Progenitor cell of endocrine pancreas (in vitro differentiated cells): ENCODE data around the gene PPP5C. TPM values are rescaled to one million over a fixed set of nuclear protein-coding genes. Genes with fewer than 3 reads are reported as not detected.

Experiments used
- DNase-seq: peaks from one replicate; pipeline ENCODE4 v3.0.0; 2021; ENCODE audit warnings: low spot score; ENCODE audit not compliant: unreplicated experiment
- H3K27ac Mint-ChIP-seq: 2 replicates; pipeline ENCODE4 v1.8.0; 2021; ENCODE audit warnings: mild to moderate bottlenecking, moderate library complexity, mixed read lengths
- H3K27me3 Mint-ChIP-seq: 2 replicates; pipeline ENCODE4 v1.8.0; 2021; ENCODE audit warnings: mixed read lengths
- H3K36me3 Mint-ChIP-seq: 2 replicates; pipeline ENCODE4 v1.8.0; 2022; ENCODE audit warnings: mixed read lengths; ENCODE audit not compliant: insufficient read depth
- H3K4me1 Mint-ChIP-seq: 2 replicates; pipeline ENCODE4 v1.8.0; 2021; ENCODE audit warnings: low read depth, mixed read lengths
- H3K4me3 Mint-ChIP-seq: 2 replicates; pipeline ENCODE4 v1.8.0; 2021; ENCODE audit warnings: low read depth, mild to moderate bottlenecking, moderate library complexity, mixed read lengths
- H3K9me3 Mint-ChIP-seq: 2 replicates; pipeline ENCODE4 v1.8.0; 2021; ENCODE audit warnings: low read depth, mixed read lengths
- total RNA-seq: library from RNA; stranded (reverse); gene quantifications from 2 replicates; pipeline ENCODE4 v1.2.1, GENCODE V29; 2021
- TF ChIP-seq, protein P1 (sequence below): fragments of 200-600 bp; sonication (generic); IDR thresholded peaks from one replicate; pipeline ENCODE4 v1.5.0; 2021; ENCODE audit warnings: antibody characterized with exemption, mild to moderate bottlenecking; ENCODE audit not compliant: unreplicated experiment

Gene PPP5C
- total RNA-seq, 1 donor from 2014 or later, result 97.8 TPM

DNA sequence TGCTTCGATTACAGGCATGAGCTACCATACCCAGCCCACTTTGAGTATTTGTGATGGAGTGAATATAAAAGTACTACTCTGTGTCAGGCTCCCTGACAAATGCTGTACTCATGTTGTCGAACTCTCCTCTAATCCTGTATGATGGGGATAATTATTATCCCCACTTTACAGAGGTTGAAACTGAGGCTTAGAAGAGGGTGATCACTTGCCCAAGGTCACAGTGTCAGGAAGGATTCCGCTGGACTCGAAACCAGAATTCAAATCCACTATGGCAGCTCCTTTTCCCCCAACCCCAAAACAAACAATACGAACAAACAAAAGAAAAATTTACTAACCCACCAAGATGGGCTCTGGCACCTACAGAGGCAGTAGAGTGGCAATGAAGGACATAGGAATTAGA, 1.7 kb upstream of the PPP5C start:
- TF ChIP-seq, protein P1, sequence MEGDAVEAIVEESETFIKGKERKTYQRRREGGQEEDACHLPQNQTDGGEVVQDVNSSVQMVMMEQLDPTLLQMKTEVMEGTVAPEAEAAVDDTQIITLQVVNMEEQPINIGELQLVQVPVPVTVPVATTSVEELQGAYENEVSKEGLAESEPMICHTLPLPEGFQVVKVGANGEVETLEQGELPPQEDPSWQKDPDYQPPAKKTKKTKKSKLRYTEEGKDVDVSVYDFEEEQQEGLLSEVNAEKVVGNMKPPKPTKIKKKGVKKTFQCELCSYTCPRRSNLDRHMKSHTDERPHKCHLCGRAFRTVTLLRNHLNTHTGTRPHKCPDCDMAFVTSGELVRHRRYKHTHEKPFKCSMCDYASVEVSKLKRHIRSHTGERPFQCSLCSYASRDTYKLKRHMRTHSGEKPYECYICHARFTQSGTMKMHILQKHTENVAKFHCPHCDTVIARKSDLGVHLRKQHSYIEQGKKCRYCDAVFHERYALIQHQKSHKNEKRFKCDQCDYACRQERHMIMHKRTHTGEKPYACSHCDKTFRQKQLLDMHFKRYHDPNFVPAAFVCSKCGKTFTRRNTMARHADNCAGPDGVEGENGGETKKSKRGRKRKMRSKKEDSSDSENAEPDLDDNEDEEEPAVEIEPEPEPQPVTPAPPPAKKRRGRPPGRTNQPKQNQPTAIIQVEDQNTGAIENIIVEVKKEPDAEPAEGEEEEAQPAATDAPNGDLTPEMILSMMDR, result no peak
- no peak overlapping the region for H3K4me3 Mint-ChIP-seq
- peaks cover 20% of the 10 kb centered on the region for H3K4me1 Mint-ChIP-seq
- no peaks in the 10 kb centered on the region for H3K9me3 Mint-ChIP-seq
- H3K27ac Mint-ChIP-seq, result no peak overlapping the region
- DNase-seq, result no peak
- H3K36me3 Mint-ChIP-seq, result peaks cover 13% of the 10 kb centered on the region
- H3K27me3 Mint-ChIP-seq, result no peaks in the 10 kb centered on the region

DNA sequence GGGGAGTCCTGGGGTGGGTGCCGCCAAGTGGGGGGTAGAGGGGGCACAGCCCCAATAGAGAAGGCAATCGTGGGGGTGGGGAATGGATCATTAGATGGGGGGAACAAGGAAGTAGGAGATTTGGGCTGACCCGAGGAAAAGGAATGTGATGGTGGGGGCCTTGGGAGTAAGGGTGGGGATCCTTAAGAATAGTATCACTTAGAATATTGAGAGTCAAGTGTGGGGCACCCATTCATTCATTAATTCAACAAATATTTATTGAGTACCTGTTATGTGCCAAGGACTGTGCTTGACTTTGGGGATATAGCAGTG, 641 bp downstream of the PPP5C start:
- H3K36me3 Mint-ChIP-seq, result peaks cover 4% of the 10 kb centered on the region
- H3K4me3 Mint-ChIP-seq, result peak overlapping the region; percentile 97
- H3K4me1 Mint-ChIP-seq, result peaks cover 20% of the 10 kb centered on the region
- TF ChIP-seq, protein P1, result no peak
- H3K27ac Mint-ChIP-seq, result peak overlapping the region; percentile 93
- no peaks in the 10 kb centered on the region for H3K27me3 Mint-ChIP-seq
- DNase-seq, result no peak
- H3K9me3 Mint-ChIP-seq, result no peaks in the 10 kb centered on the region

DNA sequence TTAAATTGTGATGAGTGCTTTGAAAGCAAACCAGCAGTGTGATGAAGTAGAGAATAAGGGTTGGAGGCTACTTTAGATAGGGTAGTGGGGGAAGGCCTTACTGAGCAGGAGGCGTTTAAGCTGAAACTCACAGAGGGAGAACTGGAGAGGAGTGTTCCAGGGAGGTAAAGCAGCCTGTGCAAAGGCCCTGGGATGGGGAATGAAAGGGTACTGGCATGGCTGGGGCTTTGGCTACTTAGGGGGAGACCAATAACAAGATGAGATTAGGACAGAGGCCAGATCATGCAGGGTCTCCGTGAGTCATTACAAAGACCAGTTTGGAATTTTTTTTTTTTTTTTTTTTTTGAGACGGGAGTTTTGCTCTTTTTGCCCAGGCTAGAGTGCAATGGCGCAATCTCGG, 1.1 kb downstream of the PPP5C start:
- no peaks in the 10 kb centered on the region for H3K27me3 Mint-ChIP-seq
- TF ChIP-seq, protein P1, result no peak
- H3K36me3 Mint-ChIP-seq, result peaks cover 4% of the 10 kb centered on the region
- peak overlapping the region; percentile 93 for H3K27ac Mint-ChIP-seq
- H3K9me3 Mint-ChIP-seq, result no peaks in the 10 kb centered on the region
- DNase-seq, result no peak
- peaks cover 20% of the 10 kb centered on the region for H3K4me1 Mint-ChIP-seq
- H3K4me3 Mint-ChIP-seq, result peak overlapping the region; percentile 97

DNA sequence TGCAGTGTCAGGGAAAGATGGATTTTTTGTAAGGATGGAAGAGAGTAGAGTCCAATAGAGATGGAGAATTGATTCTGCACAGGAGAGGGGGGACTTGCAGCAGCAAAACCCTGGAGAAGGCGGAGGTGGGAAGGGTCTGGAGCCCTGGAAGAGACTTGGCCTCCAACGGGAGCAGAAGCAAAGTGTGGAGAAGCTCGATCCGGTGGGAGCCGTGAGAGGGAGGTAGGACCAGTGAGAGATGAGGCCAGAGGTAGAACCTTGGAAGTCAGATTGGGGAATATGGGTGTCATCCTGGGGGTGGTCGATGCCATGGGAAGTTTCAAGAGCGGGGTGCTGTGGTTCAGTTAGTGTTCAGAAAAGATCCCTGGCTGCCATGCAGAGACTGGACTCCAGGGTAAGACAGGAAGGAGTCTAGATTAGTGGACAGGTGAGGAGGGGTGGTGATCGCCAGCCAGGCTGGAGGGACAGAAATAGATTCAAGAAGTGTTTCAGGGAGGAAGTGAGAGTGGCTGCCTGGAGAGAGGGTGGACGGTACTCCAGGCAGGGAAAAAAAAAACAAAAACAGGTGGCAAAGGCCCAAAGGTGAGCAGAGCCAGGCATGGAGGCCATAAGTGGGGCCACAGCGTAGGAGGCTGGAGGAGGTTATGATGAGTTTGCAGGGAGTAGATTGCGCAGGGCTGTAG, 2.6 kb downstream of the PPP5C start:
- Mint-ChIP-seq H3K27me3 (no peaks in the 10 kb centered on the region), H3K9me3 (no peaks in the 10 kb centered on the region), H3K4me1 (peaks cover 20% of the 10 kb centered on the region), H3K36me3 (peaks cover 8% of the 10 kb centered on the region), H3K4me3 (no peak overlapping the region), H3K27ac (peak overlapping the region; percentile 45)
- TF ChIP-seq, protein P1, result no peak
- no peak for DNase-seq

DNA sequence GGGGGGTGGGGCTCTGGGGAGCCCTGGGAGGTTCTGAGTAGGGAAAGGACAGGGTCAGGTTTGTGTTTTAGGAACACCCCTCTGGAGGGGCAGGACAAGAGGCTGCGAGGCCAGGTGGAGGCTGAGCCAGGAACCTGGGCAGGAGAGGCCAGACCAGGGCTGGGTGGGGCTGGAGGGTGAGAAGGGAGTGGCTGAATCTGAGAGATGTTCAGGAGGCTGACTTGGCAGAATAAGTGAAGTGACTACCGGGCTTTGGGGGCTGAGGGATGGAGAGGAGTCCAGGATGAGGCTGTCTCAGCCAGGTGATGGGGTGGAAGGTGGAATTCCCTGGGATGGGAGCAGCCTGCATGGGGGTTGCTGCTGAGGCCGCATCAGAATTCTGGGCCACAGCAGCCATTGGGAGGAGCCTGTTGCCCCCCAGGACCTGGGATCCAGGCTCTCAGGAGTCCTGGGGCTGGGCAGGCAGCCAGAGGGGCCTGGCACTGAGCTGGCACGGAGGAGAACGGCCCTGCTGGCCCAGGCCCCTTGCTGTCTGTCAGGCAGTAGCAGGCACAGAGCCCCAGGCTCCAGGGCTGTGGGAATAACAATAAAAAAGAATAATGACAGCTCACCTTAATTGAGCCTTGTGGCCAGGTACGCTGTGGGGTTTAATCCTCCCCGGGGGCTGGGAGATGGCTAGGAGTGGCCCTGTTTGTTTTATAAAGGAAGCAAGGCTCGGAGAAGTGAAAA, 3.3 kb downstream of the PPP5C start:
- Mint-ChIP-seq H3K4me3 (no peak overlapping the region), H3K4me1 (peaks cover 22% of the 10 kb centered on the region), H3K27ac (no peak overlapping the region), H3K9me3 (no peaks in the 10 kb centered on the region), H3K36me3 (peaks cover 8% of the 10 kb centered on the region), H3K27me3 (no peaks in the 10 kb centered on the region)
- TF ChIP-seq, protein P1, result no peak
- DNase-seq, result no peak
